Stimulated activated CD4-positive, alpha-beta T cell treated with anti-CD3 and anti-CD28 coated beads, Interleukin-12 subunit alpha, Interleukin-12 subunit beta, amount 100 ng/mL, for 48 hours (primary cell): Measurements from ENCODE around the gene STXBP2.

Experiments used
- DNase-seq, 3 donors: peaks; one replicate each; pipeline ENCODE4 v3.0.0-alpha.2; 2020; ENCODE audit warnings: low read depth in 2 of 3, low spot score in 1 of 3

The STXBP2 gene

GRCh38 chr19:7636691-7637373 lies at the start of gene STXBP2:
TSS of gene STXBP2 (plus strand) at chr19:7637110. CDS start at chr19:7637150, 40 bp downstream.
- peak; percentile 86 to 92 (median 86) for DNase-seq

GRCh38 chr19:7589822-7590221 lies 47.1 kb upstream of the STXBP2 start:
- no peak for DNase-seq

- DNase-seq: no peak
Observed at GRCh38 chr19:7590256-7590655, 46.7 kb upstream of the STXBP2 start.

- DNase-seq: peak in 2 of 3 donors; percentile 23 to 30
Observed at GRCh38 chr19:7595466-7596133, 41.3 kb upstream of the STXBP2 start, which contains the start of gene CAMSAP3. TSS of gene CAMSAP3 (plus strand) at chr19:7595863. CDS start at chr19:7596003, 140 bp downstream.

GRCh38 chr19:7596211-7596937 lies 40.5 kb upstream of the STXBP2 start:
- DNase-seq: no peak

GRCh38 chr19:7597689-7598088 lies 39.2 kb upstream of the STXBP2 start:
- DNase-seq: no peak

- DNase-seq: no peak
Observed at GRCh38 chr19:7598180-7598579, 38.7 kb upstream of the STXBP2 start.

- no peak for DNase-seq
Observed at GRCh38 chr19:7600721-7601120, 36.2 kb upstream of the STXBP2 start.

- no peak for DNase-seq
Observed at GRCh38 chr19:7602240-7602934, 34.5 kb upstream of the STXBP2 start.

- no peak for DNase-seq
Observed at GRCh38 chr19:7602935-7603497, 33.9 kb upstream of the STXBP2 start.

- DNase-seq: no peak
Observed at GRCh38 chr19:7603919-7604318, 33.0 kb upstream of the STXBP2 start.

- peak; percentile 33 to 44 (median 33) for DNase-seq
Observed at GRCh38 chr19:7605490-7606222, 31.3 kb upstream of the STXBP2 start.

- no peak for DNase-seq
Observed at GRCh38 chr19:7606289-7606688, 30.6 kb upstream of the STXBP2 start.

- DNase-seq: no peak
Observed at GRCh38 chr19:7607212-7607873, 29.6 kb upstream of the STXBP2 start.

GRCh38 chr19:7607874-7608560 lies 28.9 kb upstream of the STXBP2 start:
- no peak for DNase-seq

- no peak for DNase-seq
Observed at GRCh38 chr19:7610491-7611240, 26.2 kb upstream of the STXBP2 start.

GRCh38 chr19:7611541-7612279 lies 25.2 kb upstream of the STXBP2 start:
- no peak for DNase-seq
